22Rv1 (cell line): ENCODE measurements around the gene SLC9A9.

Experiments
- H3K27ac ChIP-seq: fragments of 450-650 bp; 2 replicates; pipeline ENCODE4 v1.5.1; 2017
- CTCF ChIP-seq: fragments of 450-650 bp; IDR thresholded peaks from 2 replicates; pipeline ENCODE4 v1.5.1; 2017; ENCODE audit warnings: mild to moderate bottlenecking
- ZFX ChIP-seq: fragments of 450-650 bp; IDR thresholded peaks from 2 replicates; pipeline ENCODE4 v1.6.1; 2017; ENCODE audit warnings: antibody characterized with exemption, borderline replicate concordance

Gene SLC9A9

GRCh38 chr3:143581972-143582722 is 266.1 kb downstream of the SLC9A9 start:
- no peak overlapping the region for H3K27ac ChIP-seq
- TF ChIP-seq CTCF (no peak), ZFX (no peak)

- TF ChIP-seq ZFX, result no peak
- TF ChIP-seq CTCF, result no peak
- H3K27ac ChIP-seq, result no peak overlapping the region
Observed at GRCh38 chr3:143578810-143579435, 269.3 kb downstream of the SLC9A9 start.

GRCh38 chr3:143576568-143577270 is 271.5 kb downstream of the SLC9A9 start:
- no peak overlapping the region for H3K27ac ChIP-seq
- TF ChIP-seq ZFX (no peak), CTCF (no peak)

- H3K27ac ChIP-seq, result no peak overlapping the region
- TF ChIP-seq CTCF, result no peak
- TF ChIP-seq ZFX, result no peak
Observed at GRCh38 chr3:143574933-143575332, 273.3 kb downstream of the SLC9A9 start.

GRCh38 chr3:143573610-143574303 is 274.5 kb downstream of the SLC9A9 start:
- TF ChIP-seq CTCF, result no peak
- H3K27ac ChIP-seq, result no peak overlapping the region

- TF ChIP-seq ZFX (no peak), CTCF (no peak)
- no peak overlapping the region for H3K27ac ChIP-seq
Observed at GRCh38 chr3:143571548-143571947, 276.7 kb downstream of the SLC9A9 start.

- H3K27ac ChIP-seq, result no peak overlapping the region
- TF ChIP-seq CTCF (no peak), ZFX (no peak)
Observed at GRCh38 chr3:143567823-143568222, 280.4 kb downstream of the SLC9A9 start.
